Measurements from ENCODE around the gene SORT1.

The SORT1 gene

GRCh38 chr1:109273570-109274288 is 124.0 kb downstream of the SORT1 start:
- DNase-seq (ENCODE audit: low read depth), result no peak

GRCh38 chr1:109272831-109273547 is 124.7 kb downstream of the SORT1 start:
- DNase-seq (ENCODE audit: low read depth), result no peak

DNA sequence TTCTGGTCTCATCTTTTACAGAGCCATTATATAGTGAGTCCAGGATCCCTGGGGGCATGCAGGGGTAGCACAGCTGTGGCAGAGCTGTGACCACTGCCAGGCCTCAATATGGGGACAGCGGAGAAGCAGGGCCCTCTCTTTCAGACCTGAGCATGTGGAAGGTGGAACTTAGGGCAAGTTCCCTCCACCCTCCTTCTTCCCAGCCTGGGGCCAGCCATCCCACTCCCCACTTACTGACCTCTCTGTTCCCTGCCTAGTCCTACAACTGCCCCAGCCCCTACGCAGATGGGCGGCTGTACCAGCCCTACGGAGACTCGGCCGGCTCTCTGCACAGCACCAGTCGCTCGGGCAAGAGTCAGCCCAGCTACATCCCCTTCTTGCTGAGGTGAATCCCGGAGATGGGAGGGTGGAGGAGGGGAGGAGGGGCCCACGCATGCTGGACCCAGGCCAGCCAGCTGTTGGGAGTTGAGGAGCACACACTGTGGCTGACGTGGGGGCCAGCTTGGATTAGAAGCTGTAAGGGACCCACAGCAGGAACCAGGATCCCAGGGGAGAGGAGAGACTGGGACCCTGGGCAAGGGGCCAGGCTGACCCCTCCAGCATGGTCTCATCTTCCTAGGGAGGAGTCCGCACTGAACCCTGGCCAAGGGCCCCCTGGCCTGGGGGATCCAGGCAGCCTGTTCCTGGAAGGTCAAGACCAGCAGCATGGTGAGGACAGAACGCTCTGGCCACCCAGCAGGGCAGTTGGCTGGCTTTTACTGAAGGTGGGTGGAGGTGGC is 125.5 kb downstream of the SORT1 start:
- no peak for DNase-seq (ENCODE audit: low read depth)

- no peak for DNase-seq (ENCODE audit: low read depth)
Measured at GRCh38 chr1:109271458-109271857, 126.3 kb downstream of the SORT1 start.

- no peak for DNase-seq (ENCODE audit: low read depth)
Measured at GRCh38 chr1:109270623-109271317, 126.9 kb downstream of the SORT1 start.

GRCh38 chr1:109269981-109270622 is 127.6 kb downstream of the SORT1 start:
- DNase-seq (ENCODE audit: low read depth), result no peak

DNA sequence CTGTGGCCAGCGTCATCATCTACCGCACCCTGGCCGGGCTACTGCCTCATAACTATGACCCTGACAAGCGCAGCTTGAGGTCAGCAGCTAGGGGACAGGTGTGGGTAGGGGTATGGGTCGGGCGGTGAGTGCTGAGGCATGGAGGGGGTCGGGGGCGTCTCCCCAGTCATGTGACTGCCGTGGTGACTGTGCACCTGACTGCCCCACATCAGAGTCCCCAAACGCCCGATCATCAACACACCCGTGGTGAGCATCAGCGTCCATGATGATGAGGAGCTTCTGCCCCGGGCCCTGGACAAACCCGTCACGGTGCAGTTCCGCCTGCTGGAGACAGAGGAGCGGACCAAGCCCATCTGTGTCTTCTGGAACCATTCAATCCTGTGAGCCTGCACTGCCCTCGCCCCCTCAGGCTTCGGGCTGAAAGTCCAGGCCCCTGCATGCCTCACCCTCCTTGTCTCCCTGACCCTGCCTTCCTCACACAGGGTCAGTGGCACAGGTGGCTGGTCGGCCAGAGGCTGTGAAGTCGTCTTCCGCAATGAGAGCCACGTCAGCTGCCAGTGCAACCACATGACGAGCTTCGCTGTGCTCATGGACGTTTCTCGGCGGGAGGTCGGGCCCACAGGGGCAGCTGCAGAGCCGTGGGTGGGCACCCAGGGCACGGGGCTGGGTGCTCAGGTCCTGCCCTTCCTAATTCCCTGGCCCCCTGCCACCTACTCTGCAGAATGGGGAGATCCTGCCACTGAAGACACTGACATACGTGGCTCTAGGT is 128.3 kb downstream of the SORT1 start:
- DNase-seq (ENCODE audit: low read depth), result no peak

- DNase-seq (ENCODE audit: low read depth), result no peak
Measured at GRCh38 chr1:109268431-109269211, 129.1 kb downstream of the SORT1 start.

DNA sequence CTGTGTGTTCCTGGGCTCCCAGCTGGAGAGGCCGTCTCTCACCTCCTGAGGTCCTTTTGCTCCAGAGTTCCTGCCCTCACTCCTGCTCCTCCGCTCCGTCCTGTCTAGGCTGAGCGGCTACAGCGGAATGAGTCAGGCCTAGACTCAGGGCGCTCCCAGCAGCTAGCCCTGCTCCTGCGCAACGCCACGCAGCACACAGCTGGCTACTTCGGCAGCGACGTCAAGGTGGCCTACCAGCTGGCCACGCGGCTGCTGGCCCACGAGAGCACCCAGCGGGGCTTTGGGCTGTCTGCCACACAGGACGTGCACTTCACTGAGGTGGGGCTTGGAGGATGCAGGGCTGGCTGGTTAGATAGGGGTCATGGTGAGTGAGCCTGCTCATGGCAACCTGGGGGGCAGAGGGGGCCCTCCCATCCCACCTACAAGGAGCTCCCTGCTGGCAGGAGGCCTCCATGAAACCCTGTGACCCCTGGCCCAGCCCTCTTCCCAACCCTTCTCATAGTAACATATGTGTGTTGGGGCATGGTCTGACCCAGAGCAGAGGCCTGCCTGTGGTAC is 129.9 kb downstream of the SORT1 start:
- no peak for DNase-seq (ENCODE audit: low read depth)

- peak; percentile 62 for DNase-seq (ENCODE audit: low read depth)
Measured at GRCh38 chr1:109266965-109267364, 130.8 kb downstream of the SORT1 start.

- no peak for DNase-seq (ENCODE audit: low read depth)
Measured at GRCh38 chr1:109265741-109266330, 131.9 kb downstream of the SORT1 start.

DNA sequence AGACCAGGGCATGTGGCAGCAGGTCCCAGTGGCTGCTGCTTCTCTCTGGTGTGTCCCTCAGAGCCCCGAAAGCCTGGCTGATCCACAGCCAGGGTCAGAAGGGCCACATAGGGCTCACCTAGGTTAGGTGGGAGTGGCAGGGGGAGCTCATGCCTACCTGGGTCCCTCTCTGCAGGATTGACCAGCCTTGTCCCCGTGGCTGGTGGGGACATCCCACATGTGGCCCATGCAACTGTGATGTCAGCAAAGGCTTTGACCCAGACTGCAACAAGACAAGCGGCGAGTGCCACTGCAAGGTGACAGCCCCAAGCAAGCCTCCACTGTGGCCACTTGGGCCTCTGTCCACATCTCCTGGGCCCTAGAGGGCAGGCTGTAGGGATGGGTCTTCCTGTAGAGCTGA is 132.7 kb downstream of the SORT1 start:
- DNase-seq (ENCODE audit: low read depth), result no peak

- DNase-seq (ENCODE audit: low read depth), result no peak
Measured at GRCh38 chr1:109264379-109264755, 133.4 kb downstream of the SORT1 start.

DNA sequence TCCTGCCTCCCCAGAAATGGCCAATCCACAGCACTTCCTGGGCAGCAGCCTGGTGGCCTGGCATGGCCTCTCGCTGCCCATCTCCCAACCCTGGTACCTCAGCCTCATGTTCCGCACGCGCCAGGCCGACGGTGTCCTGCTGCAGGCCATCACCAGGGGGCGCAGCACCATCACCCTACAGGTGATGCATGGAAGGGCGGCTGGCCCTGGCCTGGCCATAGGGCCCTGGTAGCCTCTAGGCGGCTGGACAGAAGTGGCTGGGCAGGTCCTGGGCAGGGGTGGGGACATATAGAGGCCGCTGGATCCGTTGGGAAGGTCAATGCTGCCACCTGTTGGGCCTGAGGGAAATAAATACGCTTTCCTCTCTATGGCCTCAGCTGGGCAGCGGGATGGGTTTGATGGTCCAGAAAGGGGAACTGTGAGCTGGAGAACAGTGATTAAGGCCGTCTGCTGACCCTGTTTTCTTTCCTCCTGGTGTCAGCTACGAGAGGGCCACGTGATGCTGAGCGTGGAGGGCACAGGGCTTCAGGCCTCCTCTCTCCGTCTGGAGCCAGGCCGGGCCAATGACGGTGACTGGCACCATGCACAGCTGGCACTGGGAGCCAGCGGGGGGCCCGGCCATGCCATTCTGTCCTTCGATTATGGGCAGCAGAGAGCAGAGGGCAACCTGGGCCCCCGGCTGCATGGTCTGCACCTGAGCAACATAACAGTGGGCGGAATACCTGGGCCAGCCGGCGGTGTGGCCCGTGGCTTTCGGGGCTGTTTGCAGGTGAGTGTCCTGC is 133.9 kb downstream of the SORT1 start:
- peak; percentile 64 for DNase-seq (ENCODE audit: low read depth)

GRCh38 chr1:109263234-109263596 is 134.5 kb downstream of the SORT1 start:
- no peak for DNase-seq (ENCODE audit: low read depth)

- no peak for DNase-seq (ENCODE audit: low read depth)
Measured at GRCh38 chr1:109262231-109263055, 135.3 kb downstream of the SORT1 start.

- no peak for DNase-seq (ENCODE audit: low read depth)
Measured at GRCh38 chr1:109261578-109261977, 136.1 kb downstream of the SORT1 start.

GRCh38 chr1:109261006-109261405 is 136.7 kb downstream of the SORT1 start:
- no peak for DNase-seq (ENCODE audit: low read depth)
